HG02759 (cell line): ENCODE data around the gene BPIFA1.

ENCODE experiments used
- ATAC-seq: cut with Tn5 transposase; IDR thresholded peaks from one replicate; pipeline ENCODE4 v1.9.1; 2021; ENCODE audit warnings: mild to moderate bottlenecking, moderate library complexity; ENCODE audit not compliant: unreplicated experiment

Gene BPIFA1

GRCh38 chr20:33235696-33236095 lies at the start of gene BPIFA1:
BPIFA1 (plus strand) TSS chr20:33235996; CDS start chr20:33237712, 1,716 bp downstream.
- no peak for ATAC-seq

GRCh38 chr20:33187491-33187890 lies 48.3 kb upstream of the BPIFA1 start:
- no peak for ATAC-seq

GRCh38 chr20:33188421-33188820 lies 47.4 kb upstream of the BPIFA1 start:
- ATAC-seq, result no peak

- no peak for ATAC-seq
These were observed 44.3 kb upstream of the BPIFA1 start for GRCh38 chr20:33191484-33191883.

GRCh38 chr20:33191955-33192354 lies 43.8 kb upstream of the BPIFA1 start:
- ATAC-seq, result no peak

- ATAC-seq, result no peak
These were observed 42.8 kb upstream of the BPIFA1 start for GRCh38 chr20:33192912-33193501.

GRCh38 chr20:33199026-33199425 lies 36.8 kb upstream of the BPIFA1 start:
- no peak for ATAC-seq

- ATAC-seq, result no peak
These were observed 33.3 kb upstream of the BPIFA1 start for GRCh38 chr20:33202451-33202850.

GRCh38 chr20:33203444-33203843 lies 32.4 kb upstream of the BPIFA1 start:
- ATAC-seq, result no peak

GRCh38 chr20:33209789-33210188 lies 26.0 kb upstream of the BPIFA1 start:
- ATAC-seq, result no peak

GRCh38 chr20:33210371-33210770 lies 25.4 kb upstream of the BPIFA1 start:
- no peak for ATAC-seq

GRCh38 chr20:33211817-33212424 lies 23.9 kb upstream of the BPIFA1 start:
- ATAC-seq, result no peak

- ATAC-seq, result no peak
These were observed 18.7 kb upstream of the BPIFA1 start, which contains the start of gene BPIFA3 for GRCh38 chr20:33217052-33217451. BPIFA3 (plus strand) TSS chr20:33217352; CDS start chr20:33217537, 185 bp downstream.

GRCh38 chr20:33224399-33224798 lies 11.4 kb upstream of the BPIFA1 start:
- ATAC-seq, result no peak

- no peak for ATAC-seq
These were observed 6.0 kb upstream of the BPIFA1 start for GRCh38 chr20:33229843-33230242.

- no peak for ATAC-seq
These were observed 4.6 kb upstream of the BPIFA1 start for GRCh38 chr20:33231237-33231636.

- no peak for ATAC-seq
These were observed 3.2 kb upstream of the BPIFA1 start for GRCh38 chr20:33232486-33233072.

GRCh38 chr20:33233129-33233774 lies 2.5 kb upstream of the BPIFA1 start:
- no peak for ATAC-seq

GRCh38 chr20:33234050-33234449 lies 1.7 kb upstream of the BPIFA1 start:
- ATAC-seq, result no peak

- no peak for ATAC-seq
These were observed 555 bp downstream of the BPIFA1 start for GRCh38 chr20:33236351-33236750.

GRCh38 chr20:33237989-33238388 lies 2.2 kb downstream of the BPIFA1 start:
- ATAC-seq, result no peak

GRCh38 chr20:33239418-33239817 lies 3.6 kb downstream of the BPIFA1 start:
- ATAC-seq, result no peak
